Heart right ventricle (tissue), 16 donors: ENCODE data around the gene NPAS3. TPM values are rescaled to one million over a fixed set of nuclear protein-coding genes. Genes with fewer than 3 reads are reported as not detected.

ENCODE experiments used
- ATAC-seq, 8 donors: fragments of 200-7000 bp; cut with Tn5 transposase; one replicate each; pipeline ENCODE4 v1.9.1; 2020; ENCODE audit warnings: mild to moderate bottlenecking in 8 of 8, moderate library complexity in 8 of 8, moderate number of reproducible peaks in 1 of 8
- DNase-seq, 2 donors: peaks; one replicate each; pipeline ENCODE4 v3.0.0-alpha.2; 2020
- H3K27ac ChIP-seq, 10 donors: fragments of 200-600 bp; sonication (generic) in 2 of 10; one replicate each; pipeline versions ENCODE4 v1.5.0 to v1.8.0; 2020 to 2022; ENCODE audit warnings: mild to moderate bottlenecking in 3 of 10
- H3K27me3 ChIP-seq, 7 donors: fragments of 200-600 bp; one replicate each; pipeline ENCODE4 v1.8.0; 2021 to 2022; ENCODE audit warnings: mild to moderate bottlenecking in 2 of 7
- H3K36me3 ChIP-seq, 9 donors: fragments of 200-600 bp; sonication (generic) in 1 of 9; one replicate each; pipeline versions ENCODE4 v1.5.0 to v1.8.0; 2020 to 2022; ENCODE audit warnings: mild to moderate bottlenecking in 2 of 9
- H3K4me1 ChIP-seq, 9 donors: fragments of 200-600 bp; sonication (generic) in 1 of 9; one replicate each; pipeline versions ENCODE4 v1.5.0 to v1.8.0; 2020 to 2022; ENCODE audit warnings: mild to moderate bottlenecking in 4 of 9
- H3K4me3 ChIP-seq, 10 donors: fragments of 200-600 bp; sonication (generic) in 2 of 10; one replicate each; pipeline versions ENCODE4 v1.5.0 to v1.8.0; 2020 to 2022; ENCODE audit warnings: mild to moderate bottlenecking in 7 of 10, moderate library complexity in 2 of 10
- H3K9me3 ChIP-seq, 11 donors: fragments of 200-600 bp in 10 of 11; sonication (generic) in 2 of 11; one replicate each; pipeline versions ENCODE4 v1.5.0 to v1.8.0; 2013 to 2022; ENCODE audit warnings: mild to moderate bottlenecking in 2 of 11, control low read depth in 1 of 11, moderate library complexity in 1 of 11
- WGBS, 2 donors: extraction: QIAGEN DNeasy Blood & Tissue Kit; methylation state at CpG; one replicate each; pipeline ENCODE4 v1.1.7; 2013; ENCODE audit warnings: inconsistent platforms in 1 of 2; 5-methylcytosine and 5-hydroxymethylcytosine counted together
- intact Hi-C, 10 donors: fragments of 100-400 bp; cut with DNase I; formaldehyde crosslinking; loops; one replicate each; pipeline versions ENCODE4 v1.11.1 to v1.14.2; 2022
- polyA plus RNA-seq, 2 donors: library from polyadenylated mRNA; stranded (reverse); fragments of 200-250 nt; gene quantifications; one replicate each; pipeline ENCODE4 v1.2.3, GENCODE V29; 2013
- total RNA-seq, 10 donors: library from RNA; stranded (reverse); fragmentation: NEBNext Ultra II Directional in 3 of 10; extraction: Animal tissue kit (Norgen Biotek cat#: 25700) in 3 of 10; gene quantifications; one replicate each; pipeline versions ENCODE4 v1.2.1 to v1.2.4, GENCODE V29; 2021 to 2023
- TF ChIP-seq, protein P1 (sequence below), 9 donors: fragments of 200-600 bp; sonication (generic) in 2 of 9; IDR thresholded peaks; one replicate each; pipeline versions ENCODE4 v1.5.0 to v1.8.0; 2021 to 2022; ENCODE audit warnings: antibody characterized with exemption in 9 of 9, mild to moderate bottlenecking in 5 of 9, moderate library complexity in 1 of 9
- donor health status: Arrhythmogenic right ventricular cardiomyopathy.
- donor health status: ischemic (EF 13 %, LVEDD 7.1; RV severe dilation, severe dysfunction).
- donor health status: healthy with polysubstance abuse.
- donor health status: DM: no; HTN: yes; CAD: no.
- donor health status: DM: no; HTN: no; CAD: no.
- donor health status: ischemic (EF 25% LVEDD 6.9; RV normal size, moderate dysfunction).
- donor health status: ischemic (EF 25% LVEDD 5.7; RV mildly dilated, moderate dysfunction).
- donor health status: healthy.
- donor health status: DM: yes; HTN: yes; CAD: no.
- donor health status: Ischemic cardiomyopathy.
- donor health status: ischemic (EF 35%, LVEDD 5.7; RV mildly dilated, moderate dysfunction).
- donor health status: nonischemic (EF 11% LVEDD 7.7; RV severe dilation, severe dysfunction).
- donor health status: DM: yes; HTN: yes; CAD: no.
- donor health status: PGD.
- donor health status: ischemic (EF 29% LVEDD 5.4; RV normal size, mild dysfunction).
- donor health status: nonischemic (EF 23%, LVEDD 6.1; RV moderate dilation, normal function).

The NPAS3 gene
- total and polyA plus RNA-seq, 12 donors: 0.12 to 2.8 (median 0.99) TPM

DNA sequence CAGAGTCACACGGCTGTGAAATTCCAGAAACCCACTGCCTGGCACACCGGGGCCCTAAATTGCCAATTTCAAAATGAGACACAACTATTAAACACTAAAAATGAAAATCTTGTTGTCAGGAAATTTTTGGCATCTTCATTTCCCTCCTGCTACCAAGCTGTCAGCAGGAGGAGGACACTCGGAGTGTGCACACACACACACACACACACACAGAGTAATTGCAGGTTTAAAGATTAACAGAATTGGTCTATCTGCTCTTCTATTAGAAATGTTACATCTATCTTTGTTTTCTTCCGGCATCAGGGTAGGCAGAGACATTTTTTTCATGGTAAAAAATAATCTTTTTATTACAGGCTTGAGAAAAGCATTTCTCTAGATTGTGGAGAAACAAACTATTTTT, 698.0 kb downstream of the NPAS3 start:
- no peaks in the 10 kb centered on the region for H3K27me3 ChIP-seq
- no peak overlapping the region for H3K27ac ChIP-seq
- intact Hi-C loops: no loop called here
- no peaks in the 10 kb centered on the region for H3K9me3 ChIP-seq
- ATAC-seq (no peak), DNase-seq (no peak)
- no peaks in the 10 kb centered on the region for H3K4me1 ChIP-seq
- no peak overlapping the region for H3K4me3 ChIP-seq
- WGBS, 2 donors: 81 to 86% methylated on average over 4 of the region's 4 CpGs
- TF ChIP-seq, protein P1, sequence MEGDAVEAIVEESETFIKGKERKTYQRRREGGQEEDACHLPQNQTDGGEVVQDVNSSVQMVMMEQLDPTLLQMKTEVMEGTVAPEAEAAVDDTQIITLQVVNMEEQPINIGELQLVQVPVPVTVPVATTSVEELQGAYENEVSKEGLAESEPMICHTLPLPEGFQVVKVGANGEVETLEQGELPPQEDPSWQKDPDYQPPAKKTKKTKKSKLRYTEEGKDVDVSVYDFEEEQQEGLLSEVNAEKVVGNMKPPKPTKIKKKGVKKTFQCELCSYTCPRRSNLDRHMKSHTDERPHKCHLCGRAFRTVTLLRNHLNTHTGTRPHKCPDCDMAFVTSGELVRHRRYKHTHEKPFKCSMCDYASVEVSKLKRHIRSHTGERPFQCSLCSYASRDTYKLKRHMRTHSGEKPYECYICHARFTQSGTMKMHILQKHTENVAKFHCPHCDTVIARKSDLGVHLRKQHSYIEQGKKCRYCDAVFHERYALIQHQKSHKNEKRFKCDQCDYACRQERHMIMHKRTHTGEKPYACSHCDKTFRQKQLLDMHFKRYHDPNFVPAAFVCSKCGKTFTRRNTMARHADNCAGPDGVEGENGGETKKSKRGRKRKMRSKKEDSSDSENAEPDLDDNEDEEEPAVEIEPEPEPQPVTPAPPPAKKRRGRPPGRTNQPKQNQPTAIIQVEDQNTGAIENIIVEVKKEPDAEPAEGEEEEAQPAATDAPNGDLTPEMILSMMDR (IDR thresholded peaks at IDR 0.05): no peak
- H3K36me3 ChIP-seq: no peaks in the 10 kb centered on the region

DNA sequence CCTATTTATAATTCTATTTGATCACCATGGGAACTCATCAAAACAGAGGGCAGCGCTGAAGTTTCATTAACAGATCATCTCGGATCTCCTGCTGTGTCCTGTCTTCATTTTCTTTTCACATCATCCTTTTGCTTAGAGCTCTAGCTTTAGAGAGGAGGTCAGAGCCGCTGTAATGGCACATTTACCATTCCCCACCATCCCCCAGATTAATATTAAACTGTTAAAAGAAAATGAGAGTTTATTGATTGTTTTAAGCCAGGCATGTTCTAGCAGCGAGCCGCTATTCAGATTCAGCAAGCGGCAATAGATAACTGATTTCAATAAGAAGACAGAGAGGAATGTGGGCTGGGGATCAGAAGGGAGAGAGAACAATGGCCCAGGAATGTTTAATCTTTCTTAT, 703.4 kb downstream of the NPAS3 start:
- Histone ChIP-seq H3K27ac (no peak overlapping the region), H3K4me3 (no peak overlapping the region), H3K9me3 (no peaks in the 10 kb centered on the region), H3K4me1 (no peaks in the 10 kb centered on the region), H3K27me3 (peaks cover 0 to 4% (median 0%) of the 10 kb centered on the region in 7 donors), H3K36me3 (no peaks in the 10 kb centered on the region)
- intact Hi-C loops: no loop called here
- no peak for DNase-seq
- TF ChIP-seq, protein P1 (IDR thresholded peaks at IDR 0.05): no peak
- no peak for ATAC-seq
- 44 to 47% methylated on average over 6 of the region's 6 CpGs for WGBS, 2 donors

DNA sequence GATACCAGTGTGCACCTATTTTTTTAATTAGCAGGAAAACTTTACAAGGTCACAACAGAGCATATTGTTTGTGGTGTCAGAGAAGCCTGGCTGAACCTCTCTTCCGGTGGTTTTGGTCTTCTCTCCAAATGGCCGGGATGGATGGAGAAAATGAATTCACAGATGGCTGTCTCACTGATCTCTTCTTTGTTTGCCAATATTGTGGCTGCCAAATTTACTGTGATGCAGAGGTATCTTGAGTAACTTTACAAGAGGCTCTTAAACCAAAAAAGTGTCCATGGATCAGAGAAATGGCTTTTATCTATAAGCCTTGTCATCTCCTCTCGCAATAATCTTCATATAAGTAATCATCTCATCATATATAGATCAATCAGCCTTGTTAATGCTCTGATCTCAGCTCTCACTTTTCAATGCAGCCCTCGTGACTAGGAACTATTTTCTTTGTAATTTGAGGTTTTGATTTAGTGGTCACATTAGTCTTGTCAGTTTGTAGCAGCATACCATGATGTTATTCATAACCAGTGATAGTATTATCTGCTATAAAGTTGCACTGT, 704.1 kb downstream of the NPAS3 start:
- TF ChIP-seq, protein P1 (IDR thresholded peaks at IDR 0.05): no peak
- no peaks in the 10 kb centered on the region for H3K9me3 ChIP-seq
- DNase-seq (no peak), ATAC-seq (no peak)
- no peaks in the 10 kb centered on the region for H3K36me3 ChIP-seq
- H3K27ac ChIP-seq: no peak overlapping the region
- H3K4me3 ChIP-seq: no peak overlapping the region
- 69 to 76% methylated on average over 4 of the region's 4 CpGs for WGBS, 2 donors
- intact Hi-C loops: no loop called here
- peaks cover 0 to 4% (median 0%) of the 10 kb centered on the region in 7 donors for H3K27me3 ChIP-seq
- H3K4me1 ChIP-seq: no peaks in the 10 kb centered on the region

DNA sequence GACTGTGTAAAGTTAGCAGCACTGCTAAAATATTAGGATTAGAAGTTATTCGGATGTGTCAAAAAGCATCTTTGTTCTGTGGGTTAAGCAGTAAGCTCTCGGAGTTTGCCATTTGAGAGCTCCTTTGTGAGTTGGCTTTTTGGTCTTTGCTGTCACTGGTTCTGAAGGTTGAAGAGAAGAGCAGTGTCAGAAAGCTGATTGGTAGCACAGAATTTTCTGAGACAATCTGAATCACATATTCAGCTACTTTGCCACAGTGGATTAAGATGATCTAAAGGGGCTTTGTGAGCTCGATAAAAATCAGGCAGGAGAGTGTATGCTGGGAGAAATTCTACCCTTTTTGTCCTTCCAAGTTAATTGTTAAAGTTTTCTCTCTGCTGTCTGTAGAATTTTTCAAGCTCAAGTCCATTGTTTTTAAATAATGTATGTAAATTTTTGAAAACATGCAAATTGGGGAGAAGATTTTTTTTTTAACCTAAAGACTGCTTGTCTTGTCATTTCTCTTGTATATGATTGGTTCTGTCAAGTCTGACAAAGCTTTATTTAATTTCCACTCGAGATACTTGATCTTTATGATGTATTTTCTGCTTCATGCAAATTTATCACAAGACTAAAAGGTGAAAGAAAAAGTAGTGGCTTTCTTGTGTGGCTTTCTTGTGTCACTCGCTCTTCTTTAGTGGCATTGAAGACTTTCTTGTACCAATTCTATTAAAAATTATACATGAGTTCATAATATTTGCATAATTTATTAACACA, 704.9 kb downstream of the NPAS3 start:
- DNase-seq (no peak), ATAC-seq (no peak)
- intact Hi-C loops: no loop called here
- TF ChIP-seq, protein P1 (IDR thresholded peaks at IDR 0.05): no peak
- Histone ChIP-seq H3K9me3 (no peaks in the 10 kb centered on the region), H3K4me3 (no peak overlapping the region), H3K27me3 (peaks cover 0 to 4% (median 0%) of the 10 kb centered on the region in 7 donors), H3K4me1 (no peaks in the 10 kb centered on the region), H3K27ac (no peak overlapping the region), H3K36me3 (no peaks in the 10 kb centered on the region)
- 89 to 92% methylated on average over 5 of the region's 5 CpGs for WGBS, 2 donors
